ENCODE data around the gene EVI5L.
"Not testable (repeated sequence)": the region's sequence is repeated elsewhere in the genome, so short reads cannot be mapped to it uniquely, and the experiment has no call there.

EVI5L gene

GRCh38 chr19:7848779-7849457 is 18.9 kb downstream of the EVI5L start:
- no peak for DNase-seq

GRCh38 chr19:7849631-7849999 is 19.6 kb downstream of the EVI5L start:
- no peak for DNase-seq

GRCh38 chr19:7850000-7850813 is 20.2 kb downstream of the EVI5L start:
- no peak for DNase-seq

GRCh38 chr19:7850945-7851622 is 21.1 kb downstream of the EVI5L start:
- no peak for DNase-seq

- DNase-seq, result no peak
These were observed 21.8 kb downstream of the EVI5L start for GRCh38 chr19:7851623-7852500.

GRCh38 chr19:7852851-7853769 is 23.1 kb downstream of the EVI5L start:
- peak; percentile 48 to 65 for DNase-seq

- no peak for DNase-seq
These were observed 23.7 kb downstream of the EVI5L start for GRCh38 chr19:7853770-7854128.

- no peak for DNase-seq
These were observed 25.5 kb downstream of the EVI5L start for GRCh38 chr19:7855426-7856108.

GRCh38 chr19:7856109-7856591 is 26.1 kb downstream of the EVI5L start:
- DNase-seq, result no peak

- DNase-seq, result no peak
These were observed 27.0 kb downstream of the EVI5L start for GRCh38 chr19:7856679-7857663.

GRCh38 chr19:7857727-7858108 is 27.7 kb downstream of the EVI5L start:
- DNase-seq, result no peak

- no peak for DNase-seq
These were observed 28.2 kb downstream of the EVI5L start for GRCh38 chr19:7858109-7858770.

GRCh38 chr19:7859087-7859486 is 29.1 kb downstream of the EVI5L start:
- DNase-seq, result not testable (repeated sequence)

GRCh38 chr19:7859831-7860713 is 30.1 kb downstream of the EVI5L start:
- DNase-seq, result no peak

- no peak for DNase-seq
These were observed 30.9 kb downstream of the EVI5L start for GRCh38 chr19:7860714-7861618.

- no peak for DNase-seq
These were observed 31.8 kb downstream of the EVI5L start for GRCh38 chr19:7861619-7862412.

All from stimulated activated CD4-positive, alpha-beta T cell treated with anti-CD3 and anti-CD28 coated beads, Interleukin-4, amount 100 ng/mL, for 4 hours (primary cell).